NCI-H524 (cell line): Measurements from ENCODE around the gene CASKIN2.

Experiments
- DNase-seq, 2 experiments: peaks; one replicate each; lab custom pipeline; 2025; lab: John Stamatoyannopoulos, UW

Gene CASKIN2, protein sequence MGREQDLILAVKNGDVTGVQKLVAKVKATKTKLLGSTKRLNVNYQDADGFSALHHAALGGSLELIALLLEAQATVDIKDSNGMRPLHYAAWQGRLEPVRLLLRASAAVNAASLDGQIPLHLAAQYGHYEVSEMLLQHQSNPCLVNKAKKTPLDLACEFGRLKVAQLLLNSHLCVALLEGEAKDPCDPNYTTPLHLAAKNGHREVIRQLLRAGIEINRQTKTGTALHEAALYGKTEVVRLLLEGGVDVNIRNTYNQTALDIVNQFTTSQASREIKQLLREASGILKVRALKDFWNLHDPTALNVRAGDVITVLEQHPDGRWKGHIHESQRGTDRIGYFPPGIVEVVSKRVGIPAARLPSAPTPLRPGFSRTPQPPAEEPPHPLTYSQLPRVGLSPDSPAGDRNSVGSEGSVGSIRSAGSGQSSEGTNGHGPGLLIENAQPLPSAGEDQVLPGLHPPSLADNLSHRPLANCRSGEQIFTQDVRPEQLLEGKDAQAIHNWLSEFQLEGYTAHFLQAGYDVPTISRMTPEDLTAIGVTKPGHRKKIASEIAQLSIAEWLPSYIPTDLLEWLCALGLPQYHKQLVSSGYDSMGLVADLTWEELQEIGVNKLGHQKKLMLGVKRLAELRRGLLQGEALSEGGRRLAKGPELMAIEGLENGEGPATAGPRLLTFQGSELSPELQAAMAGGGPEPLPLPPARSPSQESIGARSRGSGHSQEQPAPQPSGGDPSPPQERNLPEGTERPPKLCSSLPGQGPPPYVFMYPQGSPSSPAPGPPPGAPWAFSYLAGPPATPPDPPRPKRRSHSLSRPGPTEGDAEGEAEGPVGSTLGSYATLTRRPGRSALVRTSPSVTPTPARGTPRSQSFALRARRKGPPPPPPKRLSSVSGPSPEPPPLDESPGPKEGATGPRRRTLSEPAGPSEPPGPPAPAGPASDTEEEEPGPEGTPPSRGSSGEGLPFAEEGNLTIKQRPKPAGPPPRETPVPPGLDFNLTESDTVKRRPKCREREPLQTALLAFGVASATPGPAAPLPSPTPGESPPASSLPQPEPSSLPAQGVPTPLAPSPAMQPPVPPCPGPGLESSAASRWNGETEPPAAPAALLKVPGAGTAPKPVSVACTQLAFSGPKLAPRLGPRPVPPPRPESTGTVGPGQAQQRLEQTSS (N-terminal part only)

DNA sequence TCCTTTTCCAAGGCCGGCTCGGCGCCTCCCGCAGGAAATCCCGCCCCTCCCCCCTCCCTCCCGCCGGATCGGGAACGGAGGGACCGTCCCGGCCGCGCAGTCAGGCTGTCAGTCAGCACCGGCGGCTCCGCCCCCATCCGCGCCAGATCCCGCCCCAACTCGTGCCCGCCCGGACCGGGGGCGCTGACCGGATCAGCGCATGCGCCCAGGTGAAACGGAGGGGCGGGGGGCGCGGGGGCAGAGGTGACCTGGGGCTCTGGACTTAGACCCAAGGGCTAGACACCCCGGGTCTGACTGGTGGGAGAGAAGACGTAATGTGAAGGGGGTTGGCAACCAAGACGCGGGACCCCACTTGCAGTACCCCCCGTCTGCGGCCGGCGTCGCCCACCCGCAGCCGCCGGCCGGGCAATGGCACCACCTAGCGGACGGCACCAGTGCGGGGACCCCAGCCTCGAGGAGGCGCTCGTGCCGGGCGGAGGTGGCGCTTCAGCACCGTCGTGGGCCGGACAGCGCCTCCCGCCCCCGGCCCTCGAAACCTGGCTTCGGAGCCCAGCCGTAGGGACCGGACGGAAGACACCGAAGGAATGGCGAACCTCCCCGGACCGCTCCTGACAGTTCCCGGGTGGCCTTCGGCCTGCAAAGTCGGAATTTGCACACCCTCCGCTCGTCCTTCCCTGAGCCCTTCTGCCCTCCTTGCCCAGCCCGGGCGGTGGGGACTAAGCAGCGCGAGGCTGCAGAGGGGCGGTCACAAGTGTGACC, at the start of gene CASKIN2:
Gene CASKIN2, minus strand, starts transcription at position 42 of the 759 bp plus-strand sequence. CDS start 1,733 bp downstream, outside the sequence.
- DNase-seq: peak; percentile 96 to 98

- no peak for DNase-seq
Observed at GRCh38 chr17:75565066-75565465, 49.7 kb upstream of the CASKIN2 start.

DNA sequence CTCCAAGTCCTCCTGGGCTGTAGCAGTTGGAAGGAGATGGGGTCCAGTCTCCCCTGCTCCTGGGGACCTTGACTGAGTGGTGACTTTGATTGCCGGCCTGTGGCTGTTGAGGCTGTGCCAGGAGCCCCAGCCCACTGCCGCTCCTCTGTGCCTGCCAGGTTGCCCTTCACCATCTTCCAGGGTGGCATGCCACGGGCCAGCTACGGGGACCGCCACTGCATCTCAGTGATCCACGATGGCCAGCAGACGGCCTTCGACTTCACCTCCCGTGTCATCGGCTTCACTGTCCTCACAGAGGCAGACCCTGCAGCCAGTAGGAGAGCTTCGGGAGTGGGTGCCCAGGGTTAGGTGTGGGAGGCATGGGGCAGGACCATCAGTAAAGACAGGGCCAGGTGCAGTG, 48.9 kb upstream of the CASKIN2 start:
- DNase-seq: no peak

- no peak for DNase-seq
Observed at GRCh38 chr17:75563063-75563758, 47.9 kb upstream of the CASKIN2 start.

DNA sequence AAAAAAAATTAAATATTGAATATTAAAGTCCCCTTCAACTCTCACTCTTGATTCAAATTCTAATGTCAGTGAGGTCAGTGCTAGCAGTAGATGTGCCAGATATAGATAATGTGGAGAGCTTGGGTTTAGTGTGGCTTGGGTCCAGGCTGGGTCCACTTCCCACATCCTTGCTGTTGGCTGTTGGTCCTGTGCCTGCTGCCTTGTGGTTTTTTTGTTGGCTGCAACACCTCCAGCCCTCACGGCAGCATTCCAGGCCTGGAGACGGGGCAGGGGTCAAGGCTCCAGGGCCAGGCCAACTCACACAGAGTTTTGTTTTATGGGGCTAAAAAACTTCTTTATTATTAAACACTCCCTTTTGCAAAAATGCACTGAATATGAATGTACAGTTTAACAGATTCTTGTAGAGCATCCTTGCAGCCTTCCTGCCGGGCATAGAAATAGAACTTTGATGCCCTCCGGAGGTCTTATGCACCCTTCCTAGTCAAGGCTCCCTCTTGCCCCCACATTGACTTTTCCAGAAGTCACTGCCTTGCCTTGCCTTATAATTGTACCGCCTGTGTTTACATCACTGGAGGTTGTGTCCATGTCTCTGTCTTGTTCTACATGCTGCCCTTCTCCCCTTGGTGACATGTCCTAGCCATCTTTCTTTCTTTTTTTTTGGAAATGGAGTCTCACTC, 46.7 kb upstream of the CASKIN2 start:
- DNase-seq: no peak

DNA sequence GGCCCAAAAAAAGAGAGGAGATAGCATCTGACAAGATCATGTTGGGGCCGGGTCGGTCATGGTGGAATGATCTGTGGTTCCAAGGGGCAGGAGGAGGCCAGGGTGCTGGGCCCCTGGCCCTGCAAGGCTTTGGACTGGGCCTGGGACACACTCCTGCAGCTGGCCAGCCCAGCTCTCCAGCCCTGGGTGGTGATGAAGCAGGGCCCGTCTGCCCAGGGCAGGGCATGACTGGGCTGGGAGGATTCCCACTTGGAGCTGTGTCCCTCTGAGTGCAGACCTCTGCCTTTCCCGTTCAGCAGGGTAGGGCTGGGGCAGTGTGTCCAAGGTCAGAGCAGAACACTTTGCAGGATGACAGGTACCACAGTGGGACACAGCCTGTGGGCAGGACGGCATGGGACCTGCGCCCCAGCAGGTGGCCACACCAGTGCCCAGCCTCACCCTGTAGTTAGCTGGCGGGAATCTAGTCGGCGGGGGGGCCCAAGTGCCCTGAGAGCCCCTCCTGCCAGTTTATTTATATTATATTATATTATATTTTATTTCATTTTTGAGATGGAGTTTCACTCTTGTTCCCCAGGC, 44.7 kb upstream of the CASKIN2 start:
- no peak for DNase-seq

DNA sequence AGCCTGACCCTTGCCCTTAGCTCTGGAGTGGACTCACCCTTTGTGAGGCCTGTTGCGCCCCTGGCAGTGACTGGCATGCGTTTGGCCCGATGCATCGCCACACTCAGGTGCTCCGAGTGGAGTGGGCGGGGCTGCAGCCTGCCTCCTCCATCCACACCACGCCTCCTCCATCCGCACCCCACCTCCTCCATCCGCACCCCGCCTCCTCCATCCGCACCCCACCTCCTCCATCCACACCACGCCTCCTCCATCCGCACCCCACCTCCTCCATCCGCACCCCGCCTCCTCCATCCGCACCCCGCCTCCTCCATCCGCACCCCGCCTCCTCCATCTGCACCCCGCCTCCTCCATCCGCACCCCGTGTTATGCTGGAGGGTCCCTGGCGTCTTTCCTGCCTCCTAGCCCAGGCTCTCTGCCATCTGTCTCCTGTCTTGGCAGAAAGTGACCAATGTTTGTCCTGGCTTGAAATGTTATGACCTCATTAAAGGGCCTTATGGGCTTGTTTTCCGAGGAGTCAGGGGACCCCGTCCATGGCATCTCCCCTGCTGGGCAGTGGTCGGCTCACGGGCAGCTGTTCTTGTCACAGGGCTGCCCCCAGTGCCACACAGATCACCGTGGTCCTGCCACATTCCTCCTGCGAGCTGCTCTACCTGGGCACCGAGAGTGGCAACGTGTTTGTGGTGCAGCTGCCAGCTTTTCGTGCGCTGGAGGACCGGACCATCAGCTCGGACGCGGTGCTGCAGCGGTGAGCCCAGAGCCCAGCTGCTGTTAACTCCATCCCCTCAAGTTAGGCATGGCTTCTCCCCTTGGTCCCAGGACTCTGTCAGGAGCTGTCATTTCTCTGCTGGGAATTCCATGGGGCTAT, 43.6 kb upstream of the CASKIN2 start:
- no peak for DNase-seq

GRCh38 chr17:75557852-75558665, 42.7 kb upstream of the CASKIN2 start:
- no peak for DNase-seq

GRCh38 chr17:75557075-75557851, 41.9 kb upstream of the CASKIN2 start:
- no peak for DNase-seq

- DNase-seq: no peak
Observed at GRCh38 chr17:75555679-75556153, 40.4 kb upstream of the CASKIN2 start.

DNA sequence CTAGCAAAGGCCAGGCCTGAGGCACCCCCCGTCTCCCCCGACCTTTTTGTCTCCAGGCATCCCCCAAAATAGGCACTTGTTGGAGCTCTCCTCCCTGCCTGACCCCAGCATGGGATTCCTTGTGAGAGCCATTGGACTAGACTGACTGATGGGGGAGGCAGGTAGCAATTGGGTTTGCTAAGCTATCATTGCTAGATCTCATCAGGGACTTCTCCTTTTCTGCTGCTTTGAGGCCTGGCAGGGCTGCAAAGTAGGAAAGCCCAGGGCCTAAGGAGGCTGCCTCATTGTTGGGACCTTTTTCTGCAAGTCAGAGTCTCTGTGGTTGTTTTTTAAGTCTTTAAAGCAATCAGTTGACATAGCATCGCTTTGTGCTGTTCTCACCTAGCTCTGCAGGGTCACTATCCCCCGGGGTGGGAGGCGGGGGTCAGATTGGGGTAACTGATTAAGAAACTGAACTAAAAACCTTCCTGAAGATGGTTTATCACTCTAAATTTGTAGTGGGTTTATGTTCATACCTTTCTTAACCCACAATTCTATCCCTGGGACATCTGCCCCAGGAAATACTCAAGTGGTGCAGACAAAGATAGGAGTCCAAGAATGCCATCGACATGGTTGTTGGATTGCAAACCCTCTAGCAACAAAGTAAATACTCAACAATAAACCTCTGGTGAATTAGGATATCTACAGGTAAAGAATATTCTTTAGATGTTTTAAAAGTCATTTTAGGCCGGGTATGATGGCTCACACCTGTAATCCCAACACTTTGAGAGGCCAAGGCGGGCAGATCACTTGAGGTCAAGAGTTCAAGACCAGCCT, 38.2 kb upstream of the CASKIN2 start:
- no peak for DNase-seq

DNA sequence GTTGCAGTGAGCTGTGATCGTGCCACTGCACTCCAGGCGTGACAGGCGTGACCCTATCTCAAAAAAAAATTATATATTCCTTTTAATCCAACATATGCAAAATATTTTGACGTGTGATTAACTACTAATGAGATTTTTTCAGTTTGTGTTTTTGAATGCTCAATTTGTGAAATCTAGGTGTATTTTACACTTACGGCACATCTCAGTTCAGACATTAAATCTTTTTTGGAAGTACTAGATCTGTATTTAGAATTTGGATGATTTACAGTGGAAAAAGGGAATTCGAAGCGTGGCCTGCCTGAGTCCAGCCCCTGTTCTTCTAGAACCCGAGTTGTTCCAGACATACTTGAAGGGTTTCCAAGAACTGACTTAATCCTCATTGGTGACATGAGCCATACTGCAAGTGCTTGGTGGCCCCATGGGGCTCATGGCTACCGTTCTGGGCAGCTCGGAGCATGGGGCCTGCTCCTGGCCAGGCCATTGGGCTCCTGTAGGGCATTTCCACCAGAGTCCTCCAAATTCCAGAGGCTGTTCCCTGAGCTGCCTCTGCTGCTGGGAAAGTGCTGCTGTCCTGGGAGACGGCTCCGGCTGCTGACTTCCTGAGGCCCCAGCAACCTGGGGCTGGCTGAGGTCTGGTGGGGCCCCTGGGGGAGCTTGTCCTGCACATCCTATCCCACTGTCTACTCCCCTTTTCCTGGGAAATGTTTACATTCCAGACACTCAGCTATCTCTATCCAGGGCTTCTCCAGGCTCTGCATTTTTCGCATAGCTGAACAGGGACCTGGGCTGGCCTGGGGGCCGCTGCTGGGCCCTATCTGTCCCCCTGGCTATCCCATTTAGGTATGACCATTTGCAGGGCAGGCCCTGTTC, 37.3 kb upstream of the CASKIN2 start:
- DNase-seq: no peak

DNA sequence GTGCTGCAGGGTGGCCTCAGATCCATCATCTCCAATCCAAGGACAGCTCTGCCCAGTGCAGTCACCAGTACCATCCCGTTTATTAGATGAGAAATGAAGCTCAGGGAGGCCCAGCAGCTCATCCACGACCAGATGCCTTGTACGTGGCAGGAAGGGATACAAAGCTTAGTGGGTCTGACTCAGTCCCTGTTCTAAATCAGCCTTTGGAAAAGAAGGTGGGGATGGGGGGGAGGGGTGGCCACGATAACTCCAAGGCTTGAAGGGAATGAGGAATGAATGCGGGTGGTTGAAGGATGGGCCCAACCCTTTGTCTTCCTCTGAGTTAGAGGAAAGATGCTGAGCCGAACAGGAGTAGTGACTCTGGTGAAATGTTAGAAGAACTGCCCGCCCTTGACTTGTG, 35.9 kb upstream of the CASKIN2 start:
- no peak for DNase-seq

GRCh38 chr17:75550139-75550465, 34.8 kb upstream of the CASKIN2 start:
- DNase-seq: no peak
